ENCODE data around the gene OR52A5.
"Not testable (repeated sequence)": the region's sequence is repeated elsewhere in the genome, so short reads cannot be mapped to it uniquely, and the experiment has no call there.

OR52A5 gene

DNA sequence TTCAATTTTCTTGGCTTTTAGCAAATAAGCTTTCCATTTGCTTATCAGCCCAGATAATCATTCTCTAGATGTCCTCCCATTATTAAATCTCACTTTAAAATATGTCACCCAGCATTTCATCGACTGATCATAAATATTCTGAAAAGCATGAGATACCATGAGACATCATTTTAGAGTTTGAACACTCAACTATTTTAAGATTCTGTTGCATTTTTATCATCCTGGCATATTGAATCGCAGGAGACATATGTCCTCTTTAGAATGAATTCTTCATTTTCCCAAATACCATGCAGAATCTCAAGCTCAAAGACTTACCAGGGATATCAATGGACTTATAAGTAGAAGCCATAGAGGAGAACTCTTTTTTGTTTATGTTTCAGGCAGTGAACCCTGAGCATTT lies at the start of gene OR52A5:
Gene OR52A5, minus strand, starts transcription at position 361 of the 400 bp plus-strand sequence. CDS start 5,714 bp downstream, outside the sequence.
- no peak for DNase-seq (ENCODE audit: low read depth)

- no peak for DNase-seq (ENCODE audit: low read depth)
Measured at GRCh38 chr11:5178046-5178837, 40.1 kb upstream of the OR52A5 start.

DNA sequence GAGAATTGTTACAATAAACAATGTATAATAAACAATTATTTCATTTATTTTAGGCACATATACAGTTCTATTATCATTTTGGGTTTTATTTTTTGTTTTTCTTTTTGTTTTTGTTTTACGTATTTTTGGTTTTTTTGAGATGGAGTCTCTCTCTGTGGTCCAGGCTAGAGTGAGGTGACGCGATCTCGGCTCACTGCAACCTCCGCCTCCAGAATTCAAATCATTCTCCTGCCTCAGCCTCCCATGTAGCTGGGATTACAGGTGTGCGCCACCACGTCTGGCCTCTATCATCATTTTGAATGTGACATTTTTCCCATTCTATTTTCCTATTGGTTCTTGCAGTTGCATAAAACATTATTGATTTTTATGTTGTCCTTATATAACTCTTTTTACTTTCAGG lies 36.8 kb upstream of the OR52A5 start:
- no peak for DNase-seq (ENCODE audit: low read depth)

DNA sequence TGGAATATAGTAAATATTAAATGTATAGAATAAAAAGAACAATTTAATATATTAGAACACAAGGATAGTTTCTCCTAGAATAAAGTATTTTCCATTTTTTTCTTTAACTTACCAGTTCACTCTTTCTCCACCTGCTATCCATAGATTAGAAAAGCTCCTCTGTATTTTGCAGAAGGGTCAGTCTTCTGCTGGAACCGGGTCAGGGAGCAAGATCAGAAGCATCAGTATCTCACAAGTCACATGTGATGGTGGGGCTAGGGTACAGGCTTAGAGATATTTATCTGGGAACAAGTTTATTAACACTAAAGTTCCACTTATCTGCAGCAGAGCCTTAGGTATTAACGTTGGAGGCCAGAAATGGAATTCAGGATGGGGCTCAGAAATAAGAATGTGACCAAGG lies 33.7 kb upstream of the OR52A5 start:
- no peak for DNase-seq (ENCODE audit: low read depth)

- not testable (repeated sequence) for DNase-seq (ENCODE audit: low read depth)
Measured at GRCh38 chr11:5165898-5166297, 27.7 kb upstream of the OR52A5 start.

DNA sequence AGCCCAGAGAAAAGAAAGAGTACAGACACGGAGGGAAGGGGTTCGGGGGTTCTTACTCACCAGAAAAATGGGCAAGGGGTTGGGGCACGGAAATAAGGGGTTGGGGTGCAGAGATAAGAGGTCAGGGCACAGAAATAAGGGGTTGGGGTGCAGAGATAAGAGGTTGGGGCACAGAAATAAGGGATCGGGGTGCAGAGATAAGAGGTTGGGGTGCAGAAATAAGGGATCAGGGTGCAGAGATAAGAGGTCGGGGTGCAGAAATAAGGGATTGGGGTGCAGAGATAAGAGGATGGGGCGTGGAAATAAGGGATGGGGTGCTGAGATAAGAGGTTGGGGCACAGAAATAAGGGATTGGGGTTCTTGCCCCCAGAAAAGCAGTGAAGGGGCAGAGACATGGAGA lies 26.7 kb upstream of the OR52A5 start:
- DNase-seq (ENCODE audit: low read depth): not testable (repeated sequence)

- not testable (repeated sequence) for DNase-seq (ENCODE audit: low read depth)
Measured at GRCh38 chr11:5161045-5161444, 22.9 kb upstream of the OR52A5 start.

GRCh38 chr11:5160217-5160616 lies 22.1 kb upstream of the OR52A5 start:
- not testable (repeated sequence) for DNase-seq (ENCODE audit: low read depth)

DNA sequence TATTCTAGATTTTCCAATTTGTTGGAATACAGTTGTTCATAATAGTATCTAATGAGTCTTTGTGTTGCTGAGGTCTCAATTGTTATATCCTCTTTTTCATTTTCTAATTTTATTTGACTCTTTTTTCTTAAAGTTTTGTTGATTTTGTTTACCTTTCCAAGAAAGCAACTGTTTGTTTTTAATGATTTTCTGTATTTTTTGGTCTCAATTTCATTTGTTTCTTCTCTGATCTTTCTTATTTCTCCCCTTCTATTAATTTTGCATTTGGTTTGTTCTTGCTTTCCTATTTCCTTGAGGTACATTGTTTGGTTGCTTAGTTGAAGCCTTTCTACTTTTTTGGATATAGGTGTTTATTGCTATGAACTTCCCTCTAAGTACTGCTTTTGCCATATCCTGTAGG lies 21.6 kb upstream of the OR52A5 start:
- no peak for DNase-seq (ENCODE audit: low read depth)

- no peak for DNase-seq (ENCODE audit: low read depth)
Measured at GRCh38 chr11:5154657-5155056, 16.5 kb upstream of the OR52A5 start, which contains the start of gene OR52A1. Gene OR52A1, minus strand, starts transcription at chr11:5154757. Its CDS starts 2,388 bp downstream, at chr11:5152369.

GRCh38 chr11:5153574-5154431 lies 15.6 kb upstream of the OR52A5 start:
- no peak for DNase-seq (ENCODE audit: low read depth)

DNA sequence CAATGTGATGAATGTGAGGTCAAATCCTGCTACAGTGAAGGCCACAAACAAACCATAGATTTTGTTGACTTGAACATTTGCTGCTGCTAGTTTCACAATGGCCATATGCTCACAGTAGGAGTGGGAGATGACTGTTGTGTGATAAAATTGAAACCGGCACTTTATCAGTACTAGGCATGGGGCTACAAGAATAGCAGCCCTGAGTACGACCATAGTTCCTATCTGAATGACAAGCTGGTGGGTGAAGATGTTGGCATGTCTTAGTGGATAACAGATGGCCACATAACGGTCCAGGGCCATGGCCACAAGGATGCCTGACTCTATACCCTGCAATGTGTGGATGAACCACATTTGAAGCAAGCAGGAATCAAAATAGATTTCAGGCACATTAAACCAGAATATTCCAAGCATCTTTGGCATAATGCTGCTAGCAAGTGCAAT lies 13.6 kb upstream of the OR52A5 start:
- no peak for DNase-seq (ENCODE audit: low read depth)

- DNase-seq (ENCODE audit: low read depth): not testable (repeated sequence)
Measured at GRCh38 chr11:5144206-5144605, 6.0 kb upstream of the OR52A5 start.

DNA sequence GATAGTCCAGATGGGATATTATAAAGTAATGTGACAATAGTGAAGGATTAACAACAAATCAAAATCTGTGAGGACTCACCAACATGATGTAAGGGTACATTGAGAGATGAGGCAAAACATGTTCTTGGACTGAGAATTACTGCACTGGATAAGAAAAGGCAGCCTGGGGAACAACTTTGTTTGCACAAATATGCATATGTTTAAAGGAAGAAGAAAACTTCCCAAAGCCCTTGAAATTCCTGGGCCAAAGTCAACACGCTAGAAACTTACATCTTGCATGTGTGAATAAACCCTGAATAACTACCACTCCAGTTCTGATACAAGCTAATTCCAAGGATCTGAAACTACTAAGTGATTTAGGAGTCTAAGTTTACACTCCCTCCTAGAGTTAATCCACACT lies 1.1 kb downstream of the OR52A5 start:
- no peak for DNase-seq (ENCODE audit: low read depth)

GRCh38 chr11:5136261-5136660 lies 1.9 kb downstream of the OR52A5 start:
- no peak for DNase-seq (ENCODE audit: low read depth)

DNA sequence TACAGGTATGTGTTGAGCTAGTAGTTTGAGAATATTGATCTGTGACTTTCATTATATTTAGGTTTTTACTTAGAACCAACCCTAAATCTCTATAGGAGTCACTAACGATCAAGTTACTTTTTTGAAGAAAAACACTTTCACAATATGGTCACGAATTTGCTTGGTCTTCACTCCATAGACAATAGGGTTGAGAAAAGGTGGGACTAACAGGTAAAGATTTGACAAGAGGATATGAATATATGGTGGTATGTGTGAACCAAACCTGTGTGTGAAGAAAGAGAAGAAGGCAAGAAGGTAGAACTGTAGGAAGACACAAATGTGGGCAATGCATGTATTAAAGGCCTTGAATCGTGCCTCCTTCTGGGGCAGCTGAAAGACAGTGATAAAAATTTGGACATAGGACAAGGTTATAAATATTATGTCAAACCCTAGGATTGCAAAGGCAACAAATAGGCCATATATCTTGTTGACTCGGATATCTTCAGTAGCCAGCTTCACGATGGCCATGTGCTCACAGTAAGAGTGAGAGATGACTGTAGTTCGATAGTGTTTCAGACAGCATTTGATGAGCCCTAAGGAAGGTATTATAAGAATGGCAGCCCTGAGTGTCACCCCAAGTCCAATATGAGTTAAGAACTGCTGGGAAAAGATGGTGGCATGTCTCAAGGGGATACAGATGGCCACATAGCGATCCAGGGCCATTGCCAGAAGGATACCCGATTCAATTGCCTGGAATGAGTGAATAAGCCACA lies 6.4 kb downstream of the OR52A5 start:
- DNase-seq (ENCODE audit: low read depth): no peak

DNA sequence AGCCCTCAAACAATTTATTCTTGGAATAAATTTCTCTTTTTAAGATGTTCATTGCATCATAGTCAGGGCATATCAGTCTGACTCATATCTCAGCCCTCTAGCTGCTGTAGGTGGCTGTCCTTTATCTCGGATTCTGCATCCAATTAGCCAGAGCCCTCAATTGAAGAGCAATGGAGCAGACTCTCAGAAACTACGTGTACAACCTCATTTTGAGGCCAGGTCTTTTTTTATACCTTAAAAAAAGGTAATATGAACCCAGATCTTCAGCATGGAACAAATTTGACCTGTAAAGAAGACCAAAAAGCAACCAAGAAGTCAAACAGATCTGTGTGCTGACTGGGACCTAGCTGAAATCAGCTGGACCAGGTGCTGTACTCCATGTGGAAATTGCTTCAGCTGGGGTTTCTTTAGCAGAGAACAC lies 8.7 kb downstream of the OR52A5 start:
- DNase-seq (ENCODE audit: low read depth): no peak

DNA sequence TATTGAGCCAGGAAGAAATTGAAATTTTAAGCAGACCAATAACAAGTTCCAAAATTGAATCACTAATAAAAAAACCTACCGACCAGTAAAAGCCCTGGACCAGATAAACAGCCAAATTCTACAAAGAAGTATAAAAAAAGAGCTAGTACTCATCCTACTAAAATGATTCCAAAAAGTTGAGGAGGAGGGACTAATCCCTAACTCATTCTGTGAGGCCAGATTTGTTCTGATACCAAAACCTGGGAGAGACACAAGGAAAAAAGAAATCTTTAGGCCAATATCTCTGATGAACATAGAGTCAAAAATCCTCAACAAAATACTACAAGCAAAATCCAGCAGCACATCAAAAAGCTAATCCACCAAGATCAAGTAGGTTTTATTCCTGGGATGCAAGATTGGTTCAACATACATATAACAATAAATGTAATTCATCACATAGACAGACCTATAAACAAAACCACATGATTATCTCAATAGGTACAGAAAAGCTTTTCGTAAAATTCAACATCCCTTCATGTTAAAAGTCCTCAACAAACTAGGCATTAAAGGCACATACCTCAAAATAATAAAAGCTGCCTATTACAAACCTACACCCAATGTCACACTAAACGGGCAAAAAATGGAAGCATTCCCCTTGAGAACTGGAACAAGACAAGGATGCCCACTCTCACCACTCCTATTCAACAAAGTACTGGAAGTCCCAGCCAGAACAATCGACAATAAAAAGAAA lies 13.1 kb downstream of the OR52A5 start:
- DNase-seq (ENCODE audit: low read depth): no peak

- peak; percentile 70 for DNase-seq (ENCODE audit: low read depth)
Measured at GRCh38 chr11:5123802-5124521, 14.2 kb downstream of the OR52A5 start.

- DNase-seq (ENCODE audit: low read depth): no peak
Measured at GRCh38 chr11:5118893-5119292, 19.3 kb downstream of the OR52A5 start.

GRCh38 chr11:5117588-5117987 lies 20.6 kb downstream of the OR52A5 start:
- DNase-seq (ENCODE audit: low read depth): no peak

All from fibroblast of the conjunctiva (primary cell).